Measurements from ENCODE around the gene WBP2NL. TPM values are rescaled to one million over a fixed set of nuclear protein-coding genes. Genes with fewer than 3 reads are reported as not detected.
A peak's percentile ranks its signal among the peaks of the same experiment; 100 is the strongest.

The WBP2NL gene
- total and polyA plus RNA-seq, 8 donors = 1.6 to 5.2 (median 3.0) TPM

DNA sequence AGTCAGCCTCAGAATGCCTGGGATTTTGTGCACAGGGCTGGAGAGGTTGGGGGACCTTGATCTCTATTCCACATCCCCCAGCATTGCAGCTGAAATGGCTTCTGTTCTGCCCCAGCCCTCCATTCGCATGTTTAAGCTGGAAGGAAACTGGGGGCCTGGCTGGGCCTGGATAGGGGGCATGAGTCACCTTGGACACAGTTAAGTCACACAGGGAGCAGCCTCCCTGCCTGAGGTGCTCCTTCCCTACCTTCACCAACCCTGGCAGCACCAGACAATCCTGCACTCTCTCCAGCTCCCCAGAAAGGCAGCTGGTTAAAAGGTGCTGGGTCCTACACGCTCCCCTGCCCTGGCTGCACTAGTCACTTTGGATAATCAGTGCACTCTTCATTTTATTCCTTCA is 45.9 kb upstream of the WBP2NL start:
- Histone ChIP-seq H3K36me3 (no peaks in the 10 kb centered on the region), H3K4me3 (no peak overlapping the region), H3K27me3 (peaks cover 0 to under 1% of the 10 kb centered on the region in 2 donors), H3K27ac (no peak overlapping the region), H3K4me1 (peaks cover 0 to 5% of the 10 kb centered on the region in 2 donors), H3K9me3 (no peaks in the 10 kb centered on the region)
- TF ChIP-seq, protein P1, sequence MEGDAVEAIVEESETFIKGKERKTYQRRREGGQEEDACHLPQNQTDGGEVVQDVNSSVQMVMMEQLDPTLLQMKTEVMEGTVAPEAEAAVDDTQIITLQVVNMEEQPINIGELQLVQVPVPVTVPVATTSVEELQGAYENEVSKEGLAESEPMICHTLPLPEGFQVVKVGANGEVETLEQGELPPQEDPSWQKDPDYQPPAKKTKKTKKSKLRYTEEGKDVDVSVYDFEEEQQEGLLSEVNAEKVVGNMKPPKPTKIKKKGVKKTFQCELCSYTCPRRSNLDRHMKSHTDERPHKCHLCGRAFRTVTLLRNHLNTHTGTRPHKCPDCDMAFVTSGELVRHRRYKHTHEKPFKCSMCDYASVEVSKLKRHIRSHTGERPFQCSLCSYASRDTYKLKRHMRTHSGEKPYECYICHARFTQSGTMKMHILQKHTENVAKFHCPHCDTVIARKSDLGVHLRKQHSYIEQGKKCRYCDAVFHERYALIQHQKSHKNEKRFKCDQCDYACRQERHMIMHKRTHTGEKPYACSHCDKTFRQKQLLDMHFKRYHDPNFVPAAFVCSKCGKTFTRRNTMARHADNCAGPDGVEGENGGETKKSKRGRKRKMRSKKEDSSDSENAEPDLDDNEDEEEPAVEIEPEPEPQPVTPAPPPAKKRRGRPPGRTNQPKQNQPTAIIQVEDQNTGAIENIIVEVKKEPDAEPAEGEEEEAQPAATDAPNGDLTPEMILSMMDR (IDR thresholded peaks at IDR 0.05) = no peak
- no peak for ATAC-seq
- no peak for DNase-seq
- intact Hi-C loops (cut with DNase I) = no loop called here

DNA sequence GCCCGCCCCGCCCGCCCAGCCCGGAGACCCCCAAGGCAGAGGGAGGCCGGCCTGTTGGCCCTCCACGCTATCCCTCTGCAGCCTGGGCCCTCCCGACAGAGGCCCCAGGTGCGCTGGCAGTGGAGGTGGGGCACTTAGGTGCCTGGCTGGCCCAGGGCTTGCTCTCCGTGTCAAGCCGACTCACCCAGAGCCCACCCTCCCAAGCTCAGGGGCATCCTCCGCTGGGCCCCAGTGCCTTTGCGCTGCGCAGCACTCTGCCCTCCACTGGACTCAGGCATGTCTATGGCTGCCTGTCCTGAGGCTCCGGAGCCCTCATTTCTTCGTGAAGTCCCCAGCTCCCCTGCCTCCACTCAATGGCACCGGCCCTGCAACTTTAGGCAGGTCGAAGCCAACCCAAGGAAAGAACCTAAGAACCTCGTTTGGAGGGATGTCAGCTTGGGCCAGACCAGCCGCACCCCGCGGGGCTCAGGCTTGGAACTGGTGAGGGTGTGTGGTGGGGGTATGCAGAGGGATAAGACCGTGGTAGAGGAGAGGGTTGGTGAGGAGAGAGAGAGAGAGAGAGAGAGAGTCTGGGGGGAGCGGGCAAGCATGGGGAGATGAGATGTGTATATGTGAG is 40.5 kb upstream of the WBP2NL start:
- DNase-seq = no peak
- Histone ChIP-seq H3K36me3 (no peaks in the 10 kb centered on the region), H3K4me1 (peaks cover 0 to 9% of the 10 kb centered on the region in 2 donors), H3K27ac (no peak overlapping the region), H3K27me3 (peaks cover 0 to 9% of the 10 kb centered on the region in 2 donors), H3K4me3 (no peak overlapping the region), H3K9me3 (no peaks in the 10 kb centered on the region)
- peak; percentile 28 for ATAC-seq
- intact Hi-C loops (cut with DNase I) = no loop called here
- TF ChIP-seq, protein P1 (IDR thresholded peaks at IDR 0.05) = peak; percentile 7 to 11

DNA sequence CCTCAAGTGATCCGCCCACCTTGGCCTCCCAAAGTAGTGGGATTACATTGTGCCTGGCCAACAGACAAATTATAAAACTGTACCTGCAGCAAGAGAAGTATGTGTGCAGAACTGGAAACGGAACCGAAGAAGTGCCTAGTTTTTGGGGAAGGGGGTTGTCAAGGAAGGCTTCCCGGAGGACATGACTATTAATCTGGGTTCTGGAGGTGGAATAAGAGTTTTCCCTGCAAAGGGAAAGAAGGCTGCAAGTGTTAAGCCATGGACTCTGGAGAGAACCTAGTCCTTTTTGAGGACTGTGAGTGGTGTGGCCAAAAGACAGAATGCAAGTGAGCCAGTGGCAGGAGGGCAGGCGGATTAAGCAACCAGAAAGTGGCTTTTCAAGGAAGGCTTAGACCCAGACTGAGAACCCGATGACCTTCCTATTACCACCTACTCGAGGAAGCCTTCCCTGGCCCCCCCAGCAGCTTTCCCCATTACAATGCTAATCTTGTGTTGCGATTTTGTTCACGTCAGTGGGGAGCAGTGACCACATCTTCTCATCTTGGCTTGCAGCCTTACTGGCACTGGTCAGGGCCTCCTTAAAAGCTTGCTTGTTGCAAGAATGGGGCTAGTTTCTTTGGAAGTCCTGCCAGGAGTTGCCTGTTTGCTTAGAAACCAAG is 35.0 kb upstream of the WBP2NL start:
- intact Hi-C loops (cut with DNase I) = loop anchor here in 1 of 2 donors (10.0 kb wide), 1 partner anchor 151 kb away; no protein-coding TSS in a partner anchor
- peak; percentile 77 for ATAC-seq

DNA sequence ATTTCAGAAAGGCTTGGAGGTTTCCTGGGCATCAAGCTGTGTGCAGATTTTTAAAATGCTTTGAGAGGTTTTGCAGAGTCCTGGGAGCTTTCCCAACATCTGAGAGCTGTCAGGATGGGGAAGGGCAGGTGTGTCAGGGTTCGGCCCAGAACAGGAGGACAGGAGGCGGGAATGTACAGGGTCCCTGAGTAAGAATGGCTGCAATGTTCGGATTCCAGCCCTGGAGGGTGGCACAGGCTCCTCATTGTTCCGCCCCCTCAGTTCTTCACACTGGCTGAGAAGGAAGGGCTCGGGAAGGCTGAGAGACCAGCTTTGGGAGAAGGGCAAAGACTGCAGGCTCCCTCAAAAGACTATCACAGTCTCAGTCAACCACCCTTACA is 34.5 kb upstream of the WBP2NL start:
- TF ChIP-seq, protein P1 (IDR thresholded peaks at IDR 0.05) = no peak
- Histone ChIP-seq H3K27ac (no peak overlapping the region), H3K9me3 (no peaks in the 10 kb centered on the region), H3K4me1 (peaks cover 0 to 5% of the 10 kb centered on the region in 2 donors), H3K36me3 (no peaks in the 10 kb centered on the region), H3K4me3 (no peak overlapping the region), H3K27me3 (no peaks in the 10 kb centered on the region)
- DNase-seq (no peak), ATAC-seq (peak; percentile 63)
- intact Hi-C loops (cut with DNase I) = loop anchor here in 1 of 2 donors (10.0 kb wide), 1 partner anchor 151 kb away; no protein-coding TSS in a partner anchor

More for the DNA sequence above, 35.0 kb upstream of the WBP2NL start:
- TF ChIP-seq, protein P1 (IDR thresholded peaks at IDR 0.05) = no peak
- DNase-seq = peak in 2 of 4 donors; percentile 49 to 63
- Histone ChIP-seq H3K4me3 (no peak overlapping the region), H3K27ac (peak overlapping the region in 1 of 2 donors; percentile 3), H3K4me1 (peaks cover 0 to 5% of the 10 kb centered on the region in 2 donors), H3K9me3 (no peaks in the 10 kb centered on the region), H3K27me3 (peaks cover 0 to under 1% of the 10 kb centered on the region in 2 donors), H3K36me3 (no peaks in the 10 kb centered on the region)

DNA sequence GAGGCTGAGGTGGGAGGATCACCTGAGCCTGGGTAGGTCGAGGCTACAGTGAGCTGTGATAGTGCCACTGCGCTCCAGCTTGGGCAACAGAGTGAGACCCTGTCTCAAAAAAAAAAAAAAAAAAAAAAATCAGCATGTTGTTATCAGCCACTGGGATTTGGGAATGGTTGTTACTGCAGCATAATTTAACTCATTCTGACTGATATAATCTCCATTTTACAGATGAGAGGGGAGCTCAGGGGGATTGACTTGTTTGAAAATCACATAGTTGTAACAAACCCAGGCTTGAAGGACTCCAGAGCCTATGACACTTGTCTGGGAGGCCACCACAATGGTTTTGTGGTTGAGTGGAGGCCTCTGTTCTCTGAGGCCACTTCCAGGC is 32.4 kb upstream of the WBP2NL start:
- no peak overlapping the region for H3K27ac ChIP-seq

More for the DNA sequence above, 32.4 kb upstream of the WBP2NL start:
- Histone ChIP-seq H3K36me3 (no peaks in the 10 kb centered on the region), H3K9me3 (no peaks in the 10 kb centered on the region), H3K4me1 (peaks cover 0 to 5% of the 10 kb centered on the region in 2 donors), H3K27me3 (peaks cover 0 to 7% of the 10 kb centered on the region in 2 donors), H3K4me3 (no peak overlapping the region)
- DNase-seq (no peak), ATAC-seq (no peak)
- TF ChIP-seq, protein P1 (IDR thresholded peaks at IDR 0.05) = no peak
- intact Hi-C loops (cut with DNase I) = loop anchor here in 1 of 2 donors (10.0 kb wide), 1 partner anchor 149 kb away; no protein-coding TSS in a partner anchor

All from left lung (tissue), 10 donors.